K562 (cell line): ENCODE results near the gene ARF4. TPM values are rescaled to one million over a fixed set of nuclear protein-coding genes. Genes with fewer than 3 reads are reported as not detected.

ENCODE experiments used
- CBFB ChIP-seq: sonication (generic); formaldehyde crosslinking; IDR thresholded peaks from 2 replicates; pipeline ENCODE4 v1.4.0; 2020; ENCODE audit warnings: mild to moderate bottlenecking, missing genetic modification reagents
- CBX2 ChIP-seq: fragments of 200-600 bp; sonication (generic); IDR thresholded peaks from one replicate; pipeline ENCODE4 v1.6.1; 2012; ENCODE audit warnings: mild to moderate bottlenecking, low read length, inconsistent platforms; ENCODE audit not compliant: insufficient read depth, poor library complexity, severe bottlenecking
- ERF ChIP-seq: fragments of 450-650 bp; formaldehyde crosslinking; IDR thresholded peaks from 2 replicates; pipeline ENCODE4 v1.4.0; 2020; ENCODE audit warnings: mild to moderate bottlenecking, mixed read lengths
- ETS2 ChIP-seq: IDR thresholded peaks from 2 replicates; pipeline ENCODE4 v1.6.1; 2016; ENCODE audit warnings: borderline replicate concordance, missing genetic modification characterization, mild to moderate bottlenecking, moderate library complexity, missing compliant biosample characterization; ENCODE audit not compliant: poor library complexity, severe bottlenecking
- HDAC3 ChIP-seq: fragments of 450-650 bp; IDR thresholded peaks from 2 replicates; pipeline ENCODE4 v1.6.1; 2018; ENCODE audit warnings: borderline replicate concordance, mild to moderate bottlenecking, moderate library complexity; ENCODE audit not compliant: partially characterized antibody
- JUND ChIP-seq, 2 experiments: IDR thresholded peaks; 2 replicates in 1 of 2; 3 replicates in 1 of 2; pipeline ENCODE4 v1.6.1; 2011; ENCODE audit warnings: borderline replicate concordance in 2 of 2, low read depth in 2 of 2, low read length in 2 of 2, improper control_type of control experiment in 1 of 2, missing biosample characterization in 1 of 2, missing genetic modification characterization in 1 of 2, missing genetic modification reagents in 1 of 2
- KDM1A ChIP-seq, 2 experiments: fragments of 450-650 bp; IDR thresholded peaks; 2 replicates each; pipeline ENCODE4 v1.6.1; 2016; ENCODE audit warnings: mild to moderate bottlenecking in 2 of 2
- MXI1 ChIP-seq: IDR thresholded peaks from 2 replicates; pipeline ENCODE4 v1.6.1; 2011; ENCODE audit warnings: low read depth, mild to moderate bottlenecking, improper control_type of control experiment, low read length
- PHB ChIP-seq: fragments of 250-450 bp; sonication (Bioruptor Pico); IDR thresholded peaks from 2 replicates; pipeline ENCODE4 v1.5.0; 2021
- SAFB2 ChIP-seq: fragments of 200-400 bp; formaldehyde crosslinking; IDR thresholded peaks from 2 replicates; pipeline ENCODE4 v1.6.1; 2018; ENCODE audit warnings: borderline replicate concordance, low read length, low read depth, moderate library complexity; ENCODE audit not compliant: severe bottlenecking
- ZNF431 ChIP-seq: sonication (generic); formaldehyde crosslinking; IDR thresholded peaks from 2 replicates; pipeline ENCODE4 v1.8.0; 2022; ENCODE audit warnings: mild to moderate bottlenecking, missing genetic modification reagents
- polyA plus RNA-seq, 8 experiments: library from polyadenylated mRNA; depleted of rRNA in 4 of 8; stranded (reverse) in 5 of 8; unstranded in 3 of 8; fragments of >200 nt; fragmentation: Nextera tagmentation in 2 of 8; fragmentation: Illumina TruSeq in 1 of 8; extraction: Ambion mirVana in 2 of 8; extraction: Trizol in 1 of 8; gene quantifications; 2 replicates each; pipeline versions ENCODE4 v1.2.1 to v1.2.3, GENCODE V29; 2011 to 2014; ENCODE audit warnings: inconsistent platforms in 1 of 8, missing spikeins in 1 of 8
- total RNA-seq, 7 experiments: library from RNA; depleted of rRNA in 6 of 7; stranded (reverse); fragments of >200 nt in 6 of 7; fragmentation: Illumina TruSeq in 2 of 7; extraction: Trizol in 2 of 7; gene quantifications; 2 replicates each; pipeline versions ENCODE4 v1.2.1 to v1.2.3, GENCODE V29; 2011 to 2021; ENCODE audit warnings: low replicate concordance in 1 of 7
- TF ChIP-seq, protein P1 (sequence below): fragments of 250-450 bp; sonication (Bioruptor Pico); IDR thresholded peaks from 2 replicates; pipeline ENCODE4 v1.9.0; 2021; ENCODE audit warnings: mild to moderate bottlenecking
- TF ChIP-seq, protein P2 (sequence below): fragments of 250-450 bp; sonication (Bioruptor Pico); IDR thresholded peaks from 2 replicates; pipeline ENCODE4 v1.4.0; 2020; ENCODE audit warnings: mild to moderate bottlenecking
- TF ChIP-seq, protein P3 (sequence below): fragments of 450-650 bp; formaldehyde crosslinking; IDR thresholded peaks from 2 replicates; pipeline ENCODE4 v1.4.0; 2022; ENCODE audit warnings: missing genetic modification characterization
- TF ChIP-seq, protein P4 (sequence below): fragments of 450-650 bp; formaldehyde crosslinking; IDR thresholded peaks from 2 replicates; pipeline ENCODE4 v1.4.0; 2020; ENCODE audit warnings: mild to moderate bottlenecking
- TF ChIP-seq, protein P5 (sequence below): fragments of 200-800 bp; sonication (Bioruptor generic); IDR thresholded peaks from 2 replicates; pipeline ENCODE4 v1.6.1; 2016; ENCODE audit warnings: missing genetic modification characterization, missing compliant biosample characterization

Gene ARF4
- total and polyA plus RNA-seq, 9 of the 15 experiments (the other 6 are each of a cell fraction or from before 2014, with no cell fraction given) = 41.1 to 273 (median 83.8) TPM

DNA sequence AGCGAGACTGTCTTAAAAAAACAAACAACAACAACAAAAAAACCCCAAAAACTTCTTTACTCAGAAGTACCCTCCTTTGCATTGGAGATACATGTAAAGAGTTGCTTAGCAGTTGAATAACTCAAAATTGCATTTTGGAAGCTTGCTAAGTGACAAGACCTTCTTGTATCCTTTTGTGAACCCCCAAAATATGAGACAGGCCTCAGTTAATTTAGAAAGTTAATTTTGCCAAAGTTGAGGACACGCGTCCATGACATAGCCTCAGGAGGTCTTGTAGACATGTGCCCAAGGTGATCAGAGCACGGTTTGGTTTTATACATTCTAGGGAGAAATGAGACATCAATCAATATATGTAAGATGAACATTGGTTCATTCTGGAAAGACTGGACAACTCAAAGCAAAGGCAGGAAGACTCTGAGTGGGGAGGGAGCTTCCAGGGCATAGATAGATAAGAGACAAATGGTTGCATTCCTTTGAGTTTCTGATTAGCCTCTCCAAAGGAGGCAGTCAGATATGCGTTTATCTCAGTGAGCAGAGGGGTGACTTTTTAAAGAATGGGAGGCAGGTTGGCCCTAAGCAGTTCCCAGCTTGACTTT is 1.7 kb upstream of the ARF4 start (continued):
- TF ChIP-seq, protein P1, sequence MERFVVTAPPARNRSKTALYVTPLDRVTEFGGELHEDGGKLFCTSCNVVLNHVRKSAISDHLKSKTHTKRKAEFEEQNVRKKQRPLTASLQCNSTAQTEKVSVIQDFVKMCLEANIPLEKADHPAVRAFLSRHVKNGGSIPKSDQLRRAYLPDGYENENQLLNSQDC (CRISPR knock-in tag) = no peak
- TF ChIP-seq PHB (CRISPR knock-in tag) = no peak
- TF ChIP-seq CBX2 = no peak
- TF ChIP-seq CBFB (CRISPR knock-in tag) = no peak
- TF ChIP-seq, protein P2, sequence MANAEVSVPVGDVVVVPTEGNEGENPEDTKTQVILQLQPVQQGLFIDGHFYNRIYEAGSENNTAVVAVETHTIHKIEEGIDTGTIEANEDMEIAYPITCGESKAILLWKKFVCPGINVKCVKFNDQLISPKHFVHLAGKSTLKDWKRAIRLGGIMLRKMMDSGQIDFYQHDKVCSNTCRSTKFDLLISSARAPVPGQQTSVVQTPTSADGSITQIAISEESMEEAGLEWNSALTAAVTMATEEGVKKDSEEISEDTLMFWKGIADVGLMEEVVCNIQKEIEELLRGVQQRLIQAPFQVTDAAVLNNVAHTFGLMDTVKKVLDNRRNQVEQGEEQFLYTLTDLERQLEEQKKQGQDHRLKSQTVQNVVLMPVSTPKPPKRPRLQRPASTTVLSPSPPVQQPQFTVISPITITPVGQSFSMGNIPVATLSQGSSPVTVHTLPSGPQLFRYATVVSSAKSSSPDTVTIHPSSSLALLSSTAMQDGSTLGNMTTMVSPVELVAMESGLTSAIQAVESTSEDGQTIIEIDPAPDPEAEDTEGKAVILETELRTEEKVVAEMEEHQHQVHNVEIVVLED (CRISPR knock-in tag) = no peak
- TF ChIP-seq, protein P3, sequence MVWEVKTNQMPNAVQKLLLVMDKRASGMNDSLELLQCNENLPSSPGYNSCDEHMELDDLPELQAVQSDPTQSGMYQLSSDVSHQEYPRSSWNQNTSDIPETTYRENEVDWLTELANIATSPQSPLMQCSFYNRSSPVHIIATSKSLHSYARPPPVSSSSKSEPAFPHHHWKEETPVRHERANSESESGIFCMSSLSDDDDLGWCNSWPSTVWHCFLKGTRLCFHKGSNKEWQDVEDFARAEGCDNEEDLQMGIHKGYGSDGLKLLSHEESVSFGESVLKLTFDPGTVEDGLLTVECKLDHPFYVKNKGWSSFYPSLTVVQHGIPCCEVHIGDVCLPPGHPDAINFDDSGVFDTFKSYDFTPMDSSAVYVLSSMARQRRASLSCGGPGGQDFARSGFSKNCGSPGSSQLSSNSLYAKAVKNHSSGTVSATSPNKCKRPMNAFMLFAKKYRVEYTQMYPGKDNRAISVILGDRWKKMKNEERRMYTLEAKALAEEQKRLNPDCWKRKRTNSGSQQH (CRISPR knock-in tag) = no peak
- TF ChIP-seq HDAC3 = peak; percentile 64
- TF ChIP-seq JUND (IDR thresholded peaks at IDR 0.05; ENCODE audit: borderline replicate concordance, low read depth, low read length) = no peak
- no peak for TF ChIP-seq JUND (tag; IDR thresholded peaks at IDR 0.05; ENCODE audit: borderline replicate concordance, low read depth, low read length)
- no peak for TF ChIP-seq ETS2 (tag)
- peak; percentile 98 for TF ChIP-seq KDM1A (IDR thresholded peaks at IDR 0.05)
- no peak for TF ChIP-seq MXI1
- no peak for TF ChIP-seq SAFB2
- TF ChIP-seq, protein P4, sequence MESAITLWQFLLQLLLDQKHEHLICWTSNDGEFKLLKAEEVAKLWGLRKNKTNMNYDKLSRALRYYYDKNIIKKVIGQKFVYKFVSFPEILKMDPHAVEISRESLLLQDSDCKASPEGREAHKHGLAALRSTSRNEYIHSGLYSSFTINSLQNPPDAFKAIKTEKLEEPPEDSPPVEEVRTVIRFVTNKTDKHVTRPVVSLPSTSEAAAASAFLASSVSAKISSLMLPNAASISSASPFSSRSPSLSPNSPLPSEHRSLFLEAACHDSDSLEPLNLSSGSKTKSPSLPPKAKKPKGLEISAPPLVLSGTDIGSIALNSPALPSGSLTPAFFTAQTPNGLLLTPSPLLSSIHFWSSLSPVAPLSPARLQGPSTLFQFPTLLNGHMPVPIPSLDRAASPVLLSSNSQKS (CRISPR knock-in tag) = no peak
- TF ChIP-seq ERF (CRISPR knock-in tag) = 0 out of 2 replicates have a peak, but pooled peaks have one; percentile 22
- no peak for TF ChIP-seq ZNF431 (CRISPR knock-in tag)
- TF ChIP-seq, protein P5, sequence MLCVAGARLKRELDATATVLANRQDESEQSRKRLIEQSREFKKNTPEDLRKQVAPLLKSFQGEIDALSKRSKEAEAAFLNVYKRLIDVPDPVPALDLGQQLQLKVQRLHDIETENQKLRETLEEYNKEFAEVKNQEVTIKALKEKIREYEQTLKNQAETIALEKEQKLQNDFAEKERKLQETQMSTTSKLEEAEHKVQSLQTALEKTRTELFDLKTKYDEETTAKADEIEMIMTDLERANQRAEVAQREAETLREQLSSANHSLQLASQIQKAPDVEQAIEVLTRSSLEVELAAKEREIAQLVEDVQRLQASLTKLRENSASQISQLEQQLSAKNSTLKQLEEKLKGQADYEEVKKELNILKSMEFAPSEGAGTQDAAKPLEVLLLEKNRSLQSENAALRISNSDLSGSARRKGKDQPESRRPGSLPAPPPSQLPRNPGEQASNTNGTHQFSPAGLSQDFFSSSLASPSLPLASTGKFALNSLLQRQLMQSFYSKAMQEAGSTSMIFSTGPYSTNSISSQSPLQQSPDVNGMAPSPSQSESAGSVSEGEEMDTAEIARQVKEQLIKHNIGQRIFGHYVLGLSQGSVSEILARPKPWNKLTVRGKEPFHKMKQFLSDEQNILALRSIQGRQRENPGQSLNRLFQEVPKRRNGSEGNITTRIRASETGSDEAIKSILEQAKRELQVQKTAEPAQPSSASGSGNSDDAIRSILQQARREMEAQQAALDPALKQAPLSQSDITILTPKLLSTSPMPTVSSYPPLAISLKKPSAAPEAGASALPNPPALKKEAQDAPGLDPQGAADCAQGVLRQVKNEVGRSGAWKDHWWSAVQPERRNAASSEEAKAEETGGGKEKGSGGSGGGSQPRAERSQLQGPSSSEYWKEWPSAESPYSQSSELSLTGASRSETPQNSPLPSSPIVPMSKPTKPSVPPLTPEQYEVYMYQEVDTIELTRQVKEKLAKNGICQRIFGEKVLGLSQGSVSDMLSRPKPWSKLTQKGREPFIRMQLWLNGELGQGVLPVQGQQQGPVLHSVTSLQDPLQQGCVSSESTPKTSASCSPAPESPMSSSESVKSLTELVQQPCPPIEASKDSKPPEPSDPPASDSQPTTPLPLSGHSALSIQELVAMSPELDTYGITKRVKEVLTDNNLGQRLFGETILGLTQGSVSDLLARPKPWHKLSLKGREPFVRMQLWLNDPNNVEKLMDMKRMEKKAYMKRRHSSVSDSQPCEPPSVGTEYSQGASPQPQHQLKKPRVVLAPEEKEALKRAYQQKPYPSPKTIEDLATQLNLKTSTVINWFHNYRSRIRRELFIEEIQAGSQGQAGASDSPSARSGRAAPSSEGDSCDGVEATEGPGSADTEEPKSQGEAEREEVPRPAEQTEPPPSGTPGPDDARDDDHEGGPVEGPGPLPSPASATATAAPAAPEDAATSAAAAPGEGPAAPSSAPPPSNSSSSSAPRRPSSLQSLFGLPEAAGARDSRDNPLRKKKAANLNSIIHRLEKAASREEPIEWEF (CRISPR knock-in tag) = no peak
